Measurements from ENCODE around the gene CEP170B. TPM values are rescaled to one million over a fixed set of nuclear protein-coding genes. Genes with fewer than 3 reads are reported as not detected.
"Not testable (repeated sequence)": the region's sequence is repeated elsewhere in the genome, so short reads cannot be mapped to it uniquely, and the experiment has no call there.

Gene CEP170B
- total RNA-seq, 1 donor from 2014 or later, result 55.4 TPM

DNA sequence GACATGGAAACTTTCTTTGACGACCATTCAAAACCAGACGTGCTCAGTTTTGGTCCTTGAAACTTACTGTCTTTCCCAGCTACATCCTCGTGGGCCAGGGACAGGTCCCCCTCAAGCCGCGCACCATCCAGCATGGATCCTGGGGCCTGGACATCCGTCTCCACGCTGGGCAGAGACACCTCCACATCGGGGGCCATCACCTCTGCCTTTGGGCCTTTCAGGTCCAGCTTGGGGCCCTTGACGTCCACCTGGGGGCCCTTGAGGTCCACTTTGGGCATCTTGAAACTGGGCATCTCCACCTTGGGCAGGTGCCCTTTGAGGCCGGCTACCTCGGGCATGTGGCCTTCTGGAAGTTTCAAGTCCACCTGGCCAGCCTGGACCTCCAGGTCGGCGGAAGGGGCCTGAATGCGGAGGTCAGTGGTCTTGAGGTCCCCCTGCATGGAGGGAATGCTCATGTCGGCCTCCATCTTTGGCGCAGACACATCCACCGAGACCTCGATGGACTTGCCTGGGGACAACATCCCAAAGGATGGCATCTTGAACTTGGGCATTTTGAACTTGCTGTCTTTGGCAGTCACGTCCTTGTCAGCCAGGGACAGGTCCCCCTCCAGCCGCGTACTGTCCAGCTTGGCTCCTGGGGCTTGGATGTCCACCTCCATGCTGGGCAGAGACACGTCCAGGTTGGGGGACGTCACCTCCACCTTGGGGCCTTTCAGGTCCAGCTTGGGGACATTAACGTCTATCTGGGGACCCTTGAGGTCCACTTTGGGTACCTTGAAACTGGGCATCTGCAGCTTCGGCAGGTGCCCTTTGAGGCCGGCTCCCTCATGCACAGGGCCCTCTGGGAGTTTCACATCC is 76.7 kb downstream of the CEP170B start:
- Mint-ChIP-seq H3K36me3 (ENCODE audit: low read depth, unreplicated experiment) (peaks cover 26% of the 10 kb centered on the region), H3K4me1 (ENCODE audit: low read depth, unreplicated experiment) (no peaks in the 10 kb centered on the region), H3K27ac (ENCODE audit: unreplicated experiment) (no peak overlapping the region), H3K27me3 (ENCODE audit: low read depth, unreplicated experiment) (peaks cover 41% of the 10 kb centered on the region), H3K9me3 (ENCODE audit: unreplicated experiment) (no peaks in the 10 kb centered on the region), H3K4me3 (ENCODE audit: unreplicated experiment) (no peak overlapping the region)
- TF ChIP-seq CTCF (IDR thresholded peaks at IDR 0.05; ENCODE audit: insufficient read depth, low read depth, low read length), result no peak
- TF ChIP-seq EZH2 (IDR thresholded peaks at IDR 0.05; ENCODE audit: insufficient read depth, low read length), result no peak
- Histone ChIP-seq H3K27me3 (ENCODE audit: insufficient read depth, low read length) (no peaks in the 10 kb centered on the region), H2AFZ (ENCODE audit: low read depth, low read length) (no peak overlapping the region), H3K79me2 (ENCODE audit: insufficient read depth, low read length) (no peaks in the 10 kb centered on the region), H3K9me3 (ENCODE audit: insufficient read depth, low read depth, low read length) (no peaks in the 10 kb centered on the region), H3K27ac (ENCODE audit: low read depth, low read length) (no peak overlapping the region), H3K9ac (ENCODE audit: low read length) (no peak overlapping the region), H3K4me2 (ENCODE audit: low read length) (no peak overlapping the region), H4K20me1 (ENCODE audit: insufficient read depth, low read length) (no peaks in the 10 kb centered on the region), H3K36me3 (ENCODE audit: insufficient read depth, low read length) (no peaks in the 10 kb centered on the region), H3K4me3 (ENCODE audit: insufficient read depth, low read depth, low read length) (no peak overlapping the region), H3K4me1 (ENCODE audit: insufficient read depth, low read length) (no peaks in the 10 kb centered on the region)
- FAIRE-seq (no peak), DNase-seq (ENCODE audit: low read depth) (no peak)

DNA sequence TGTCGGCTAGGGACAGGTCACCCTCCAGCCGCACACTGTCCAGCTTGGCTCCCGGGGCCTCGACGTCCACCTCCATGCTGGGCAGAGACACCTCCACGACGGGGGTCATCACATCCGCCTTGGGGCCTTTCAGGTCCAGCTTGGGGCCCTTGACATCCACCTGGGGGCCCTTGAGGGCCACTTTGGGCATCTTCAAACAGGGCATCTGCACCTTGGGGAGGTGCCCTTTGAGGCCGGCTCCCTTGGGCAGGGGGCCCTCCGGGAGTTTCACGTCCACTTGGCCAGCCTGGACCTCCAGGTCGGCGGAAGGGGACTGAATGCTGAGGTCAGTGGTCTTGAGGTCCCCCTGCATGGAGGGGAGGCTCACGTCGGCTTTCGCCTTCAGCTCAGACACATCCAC is 77.5 kb downstream of the CEP170B start:
- no peaks in the 10 kb centered on the region for H3K9me3 Mint-ChIP-seq (ENCODE audit: unreplicated experiment)
- Histone ChIP-seq H3K4me3 (ENCODE audit: insufficient read depth, low read depth, low read length) (no peak overlapping the region), H2AFZ (ENCODE audit: low read depth, low read length) (no peak overlapping the region), H3K36me3 (ENCODE audit: insufficient read depth, low read length) (no peaks in the 10 kb centered on the region), H3K4me2 (ENCODE audit: low read length) (no peak overlapping the region), H3K9ac (ENCODE audit: low read length) (no peak overlapping the region), H3K79me2 (ENCODE audit: insufficient read depth, low read length) (no peaks in the 10 kb centered on the region), H3K27me3 (ENCODE audit: insufficient read depth, low read length) (no peaks in the 10 kb centered on the region), H3K27ac (ENCODE audit: low read depth, low read length) (no peak overlapping the region), H3K4me1 (ENCODE audit: insufficient read depth, low read length) (no peaks in the 10 kb centered on the region), H4K20me1 (ENCODE audit: insufficient read depth, low read length) (no peaks in the 10 kb centered on the region), H3K9me3 (ENCODE audit: insufficient read depth, low read depth, low read length) (no peaks in the 10 kb centered on the region)
- TF ChIP-seq EZH2 (IDR thresholded peaks at IDR 0.05; ENCODE audit: insufficient read depth, low read length) (no peak), CTCF (IDR thresholded peaks at IDR 0.05; ENCODE audit: insufficient read depth, low read depth, low read length) (no peak)
- no peaks in the 10 kb centered on the region for H3K4me1 Mint-ChIP-seq (ENCODE audit: low read depth, unreplicated experiment)
- FAIRE-seq, result no peak
- no peak for DNase-seq (ENCODE audit: low read depth)
- H3K36me3 Mint-ChIP-seq (ENCODE audit: low read depth, unreplicated experiment), result peaks cover 26% of the 10 kb centered on the region
- H3K27ac Mint-ChIP-seq (ENCODE audit: unreplicated experiment), result no peak overlapping the region
- peaks cover 34% of the 10 kb centered on the region for H3K27me3 Mint-ChIP-seq (ENCODE audit: low read depth, unreplicated experiment)
- no peak overlapping the region for H3K4me3 Mint-ChIP-seq (ENCODE audit: unreplicated experiment)

DNA sequence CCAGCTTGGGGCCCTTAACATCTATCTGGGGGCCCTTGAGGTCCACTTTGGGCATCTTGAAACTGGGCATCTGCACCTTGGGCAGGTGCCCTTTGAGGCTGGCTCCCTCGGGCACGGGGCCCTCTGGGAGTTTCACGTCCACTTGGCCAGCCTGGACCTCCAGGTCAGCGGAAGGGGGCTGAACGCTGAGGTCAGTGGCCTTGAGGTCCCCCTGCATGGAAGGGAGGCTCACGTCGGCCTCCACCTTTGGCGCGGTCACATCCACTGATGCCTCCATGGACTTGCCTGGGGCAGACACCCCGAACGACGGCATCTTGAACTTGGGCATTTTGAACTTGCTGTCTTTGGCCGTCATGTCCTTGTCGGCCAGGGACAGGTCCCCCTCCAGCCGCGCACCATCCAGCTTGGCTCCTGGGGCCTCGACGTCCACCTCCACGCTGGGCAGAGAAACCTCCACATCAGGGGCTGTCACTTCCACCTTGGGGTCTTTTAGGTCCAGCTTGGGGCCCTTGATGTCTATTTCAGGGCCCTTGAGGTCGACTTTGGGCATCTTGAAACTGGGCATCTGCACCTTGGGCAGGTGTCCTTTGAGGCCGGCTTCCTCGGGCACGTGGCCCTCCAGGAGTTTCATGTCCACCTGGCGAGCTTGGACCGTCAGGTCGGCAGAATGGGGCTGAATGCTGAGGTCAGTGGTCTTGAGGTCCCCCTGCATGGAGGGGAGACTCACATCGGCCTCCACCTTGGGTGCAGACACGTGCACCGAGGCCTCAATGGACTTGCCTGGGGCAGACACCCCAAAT is 78.3 kb downstream of the CEP170B start:
- H3K27ac Mint-ChIP-seq (ENCODE audit: unreplicated experiment); DNase-seq (ENCODE audit: low read depth); H3K9ac ChIP-seq (ENCODE audit: low read length); H3K27ac ChIP-seq (ENCODE audit: low read depth, low read length); H4K20me1 ChIP-seq (ENCODE audit: insufficient read depth, low read length); H2AFZ ChIP-seq (ENCODE audit: low read depth, low read length); H3K9me3 Mint-ChIP-seq (ENCODE audit: unreplicated experiment); H3K4me3 ChIP-seq (ENCODE audit: insufficient read depth, low read depth, low read length); H3K4me1 ChIP-seq (ENCODE audit: insufficient read depth, low read length); H3K4me3 Mint-ChIP-seq (ENCODE audit: unreplicated experiment); H3K9me3 ChIP-seq (ENCODE audit: insufficient read depth, low read depth, low read length); H3K4me2 ChIP-seq (ENCODE audit: low read length); H3K36me3 ChIP-seq (ENCODE audit: insufficient read depth, low read length); H3K27me3 ChIP-seq (ENCODE audit: insufficient read depth, low read length); H3K79me2 ChIP-seq (ENCODE audit: insufficient read depth, low read length); H3K4me1 Mint-ChIP-seq (ENCODE audit: low read depth, unreplicated experiment); FAIRE-seq: not testable (repeated sequence)
- Mint-ChIP-seq H3K27me3 (ENCODE audit: low read depth, unreplicated experiment) (peaks cover 26% of the 10 kb centered on the region), H3K36me3 (ENCODE audit: low read depth, unreplicated experiment) (peaks cover 23% of the 10 kb centered on the region)

DNA sequence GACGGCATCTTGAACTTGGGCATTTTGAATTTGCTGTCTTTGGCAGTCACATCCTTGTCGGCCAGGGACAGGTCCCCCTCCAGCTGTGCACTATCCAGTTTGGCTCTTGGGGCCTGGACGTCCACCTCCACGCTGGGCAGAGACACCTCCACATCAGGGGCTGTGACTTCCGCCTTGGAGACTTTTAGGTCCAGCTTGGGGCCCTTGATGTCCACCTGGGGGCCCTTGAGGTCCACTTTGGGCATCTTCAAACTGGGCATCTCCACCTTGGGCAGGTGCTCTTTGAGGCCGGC is 78.9 kb downstream of the CEP170B start:
- H3K27ac ChIP-seq (ENCODE audit: low read depth, low read length); H3K9me3 ChIP-seq (ENCODE audit: insufficient read depth, low read depth, low read length); H3K79me2 ChIP-seq (ENCODE audit: insufficient read depth, low read length); H3K36me3 ChIP-seq (ENCODE audit: insufficient read depth, low read length); H3K4me1 Mint-ChIP-seq (ENCODE audit: low read depth, unreplicated experiment); H3K4me2 ChIP-seq (ENCODE audit: low read length); H3K27me3 ChIP-seq (ENCODE audit: insufficient read depth, low read length); H2AFZ ChIP-seq (ENCODE audit: low read depth, low read length); H4K20me1 ChIP-seq (ENCODE audit: insufficient read depth, low read length); DNase-seq (ENCODE audit: low read depth); H3K4me3 ChIP-seq (ENCODE audit: insufficient read depth, low read depth, low read length); FAIRE-seq; H3K4me3 Mint-ChIP-seq (ENCODE audit: unreplicated experiment); H3K4me1 ChIP-seq (ENCODE audit: insufficient read depth, low read length); H3K9me3 Mint-ChIP-seq (ENCODE audit: unreplicated experiment); H3K9ac ChIP-seq (ENCODE audit: low read length); H3K27ac Mint-ChIP-seq (ENCODE audit: unreplicated experiment): not testable (repeated sequence)
- peaks cover 21% of the 10 kb centered on the region for H3K27me3 Mint-ChIP-seq (ENCODE audit: low read depth, unreplicated experiment)
- H3K36me3 Mint-ChIP-seq (ENCODE audit: low read depth, unreplicated experiment), result peaks cover 23% of the 10 kb centered on the region

All from astrocyte (in vitro differentiated cells and primary cell).